ENCODE measurements around the gene PSMC6. TPM values are rescaled to one million over a fixed set of nuclear protein-coding genes. Genes with fewer than 3 reads are reported as not detected.

Gene PSMC6
- 10 to 100 TPM; 61.6 to 61.9 TPM for total RNA-seq
- long read RNA-seq, transcript PSMC6-201 (14 exons, 2,188 nt): major isoform, 59 of 66 reads
- long read RNA-seq, partial matches to known transcripts: 2 of 66 reads
- long read RNA-seq, other reads (novel, unspliced or antisense): 4 of 66 reads

DNA sequence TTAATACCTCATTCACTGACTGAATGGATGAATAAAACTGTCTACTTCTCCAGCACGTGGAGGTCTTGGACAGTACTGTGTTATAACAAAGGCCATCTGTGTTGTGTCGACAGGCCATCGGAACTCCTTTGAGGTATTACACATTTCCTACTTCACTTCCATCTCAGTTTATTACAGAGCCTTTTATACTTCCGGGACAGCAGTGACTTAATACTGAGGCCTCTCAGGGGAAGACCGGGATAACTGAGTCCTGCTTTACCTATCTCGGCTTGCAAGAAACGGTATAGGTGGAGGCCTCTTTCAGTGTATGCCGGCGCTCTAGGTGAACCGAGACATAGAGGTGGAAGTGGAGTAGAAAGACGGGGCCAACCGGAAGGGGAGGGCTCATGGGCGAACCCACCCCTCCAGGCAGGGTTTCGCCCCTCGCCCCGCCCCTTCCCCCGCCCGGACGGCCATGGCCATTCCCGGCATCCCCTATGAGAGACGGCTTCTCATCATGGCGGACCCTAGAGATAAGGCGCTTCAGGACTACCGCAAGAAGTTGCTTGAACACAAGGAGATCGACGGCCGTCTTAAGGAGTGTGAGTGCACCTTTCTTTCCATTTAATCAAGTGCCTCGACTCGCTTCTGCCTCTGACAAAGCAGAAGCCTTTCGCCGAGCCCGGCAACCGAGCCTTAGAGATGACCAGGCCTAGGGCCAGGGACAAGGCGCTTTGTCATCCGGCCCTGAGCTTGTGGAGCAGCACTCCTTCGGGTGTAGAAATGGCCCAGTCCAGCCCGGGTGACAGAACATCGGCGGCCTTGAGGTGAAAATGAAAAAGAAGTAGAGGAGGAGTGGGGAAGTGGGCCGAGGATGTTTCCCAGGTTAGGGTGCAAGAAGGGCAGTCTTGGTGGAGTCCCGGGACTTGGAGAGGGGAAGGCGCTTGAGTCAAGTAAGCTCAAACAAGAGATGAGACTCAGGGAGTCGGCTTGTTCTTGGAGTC lies at the start of gene PSMC6:
Gene PSMC6, plus strand, starts transcription at position 477 of the 983 bp plus-strand sequence. Its CDS starts 20 bp downstream, at position 497.
- peak; percentile 96 to 98 for DNase-seq
- intact Hi-C loops (cut with DNase I, micrococcal nuclease): no loop called here
- ATAC-seq: peak; percentile 99

DNA sequence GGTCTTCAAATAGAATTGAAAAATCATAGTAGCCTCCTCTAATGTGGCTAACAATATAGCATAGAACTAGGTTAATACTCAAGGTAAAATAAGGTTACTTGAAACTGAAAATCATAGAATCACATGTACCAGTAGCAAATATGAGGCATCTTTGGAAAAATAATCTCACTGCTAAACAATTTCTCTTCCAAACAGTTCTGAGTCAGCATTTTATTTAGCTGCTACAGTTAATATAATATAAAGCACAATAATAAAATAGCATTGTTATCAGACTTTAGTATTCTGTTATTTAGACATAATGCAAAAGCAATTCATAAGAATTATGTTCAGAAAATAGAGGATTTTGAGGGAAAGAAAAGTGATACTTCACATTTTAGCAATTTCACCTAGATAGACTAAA lies 46.7 kb upstream of the PSMC6 start:
- DNase-seq (no peak), ATAC-seq (no peak)
- intact Hi-C loops (cut with DNase I, micrococcal nuclease): no loop called here

DNA sequence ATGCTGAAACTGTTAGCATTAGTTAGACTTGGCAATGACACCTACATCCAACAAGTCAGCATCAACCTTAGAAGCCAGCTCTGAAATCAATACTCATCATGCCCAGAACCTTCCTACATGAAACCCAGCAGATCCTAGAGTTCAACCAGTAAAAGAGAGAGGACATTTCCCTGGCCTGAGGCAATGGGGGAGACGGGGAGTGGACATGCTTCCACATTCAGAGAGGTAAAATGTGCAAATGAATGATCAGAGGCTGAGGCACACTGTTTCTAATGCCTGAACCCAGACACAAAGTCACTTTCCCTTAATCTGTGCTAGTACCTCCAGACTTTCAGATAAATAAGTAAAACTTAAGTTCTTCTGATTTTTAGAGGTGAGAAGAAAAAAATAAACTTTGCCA lies 46.2 kb upstream of the PSMC6 start:
- no peak for ATAC-seq

GRCh38 chr14:52661314-52661713 lies 45.7 kb upstream of the PSMC6 start:
- no peak for DNase-seq
- ATAC-seq: no peak
- intact Hi-C loops (cut with DNase I, micrococcal nuclease): no loop called here

More for the DNA sequence above, 46.2 kb upstream of the PSMC6 start:
- intact Hi-C loops (cut with DNase I, micrococcal nuclease): no loop called here
- no peak for DNase-seq

DNA sequence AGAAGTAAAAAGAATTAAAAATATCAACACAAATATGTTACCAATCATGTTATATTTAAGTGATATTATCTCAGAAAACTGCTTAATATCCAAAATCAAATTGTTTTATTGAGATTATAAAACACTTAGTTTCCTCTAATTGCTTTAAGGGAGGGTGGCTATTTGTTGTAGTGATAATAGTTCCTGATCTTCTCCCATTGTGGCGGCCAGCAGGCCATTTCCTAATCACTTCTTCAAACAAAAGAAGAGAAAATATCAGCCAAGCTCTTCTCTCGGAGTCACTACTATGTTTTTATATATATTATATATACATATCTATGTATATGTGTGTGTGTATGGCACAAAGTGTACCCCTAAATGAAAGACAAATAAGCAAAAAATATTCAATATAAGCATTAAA lies 43.1 kb upstream of the PSMC6 start:
- intact Hi-C loops (cut with DNase I, micrococcal nuclease): no loop called here
- DNase-seq (no peak), ATAC-seq (no peak)

GRCh38 chr14:52678591-52678990 lies 28.4 kb upstream of the PSMC6 start:
- no peak for DNase-seq
- intact Hi-C loops (cut with DNase I, micrococcal nuclease): no loop called here
- peak; percentile 28 for ATAC-seq

DNA sequence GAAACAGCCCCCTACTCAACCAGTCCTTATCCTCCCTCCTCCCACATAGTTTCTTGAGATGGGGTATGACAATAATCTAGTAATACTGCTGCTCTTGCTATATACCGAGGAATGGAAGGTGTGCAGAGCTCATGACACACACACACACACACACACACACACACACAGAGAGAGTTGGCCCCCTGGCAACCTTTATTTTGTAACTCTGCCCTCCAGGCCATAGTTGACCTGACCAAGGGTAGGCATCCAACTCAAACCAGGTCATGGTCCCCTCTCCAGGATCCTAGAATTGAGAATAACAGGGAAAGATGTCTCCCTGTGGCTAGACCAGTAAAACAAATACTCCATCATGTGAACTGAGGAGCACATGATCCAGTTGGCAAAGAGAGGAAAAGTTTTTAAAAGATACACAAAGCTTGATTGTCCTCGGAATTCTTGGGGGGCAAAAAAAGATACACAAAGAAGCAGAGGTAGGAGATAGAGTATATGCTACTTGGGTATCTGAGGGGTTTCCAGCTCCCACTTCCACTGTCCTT lies 22.9 kb upstream of the PSMC6 start:
- DNase-seq: no peak
- intact Hi-C loops (cut with DNase I, micrococcal nuclease): no loop called here
- ATAC-seq: no peak

- DNase-seq (no peak), ATAC-seq (no peak)
- intact Hi-C loops (cut with DNase I, micrococcal nuclease): no loop called here
These were observed 20.8 kb upstream of the PSMC6 start for GRCh38 chr14:52686176-52686575.

GRCh38 chr14:52690983-52691760 lies 15.8 kb upstream of the PSMC6 start:
- no peak for ATAC-seq
- DNase-seq: no peak
- intact Hi-C loops (cut with DNase I, micrococcal nuclease): no loop called here

GRCh38 chr14:52692248-52692962 lies 14.6 kb upstream of the PSMC6 start:
- ATAC-seq: no peak
- DNase-seq: no peak
- intact Hi-C loops (cut with DNase I, micrococcal nuclease): no loop called here

- DNase-seq (no peak), ATAC-seq (no peak)
- intact Hi-C loops (cut with DNase I, micrococcal nuclease): no loop called here
These were observed 14.0 kb upstream of the PSMC6 start for GRCh38 chr14:52693036-52693435.

DNA sequence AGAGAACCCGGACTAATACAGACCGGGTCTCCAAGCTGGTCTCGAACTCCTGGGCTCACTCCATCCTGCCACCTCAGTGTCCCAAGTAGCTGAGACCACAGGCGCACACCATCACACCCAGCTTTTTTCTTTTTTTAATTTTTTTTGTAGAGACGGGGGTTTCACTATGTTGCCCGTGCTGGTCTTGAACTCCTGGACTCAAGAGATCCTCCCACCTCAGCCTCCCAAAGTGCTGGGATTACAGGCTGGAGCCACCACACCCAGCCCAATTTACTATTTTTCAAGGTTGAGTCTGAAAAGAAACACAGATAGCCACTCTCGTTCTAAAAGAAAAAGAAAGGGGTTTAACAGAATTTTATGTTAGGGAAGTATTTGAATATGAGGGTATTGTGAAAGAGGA lies 13.5 kb upstream of the PSMC6 start:
- intact Hi-C loops (cut with DNase I, micrococcal nuclease): no loop called here
- ATAC-seq (no peak), DNase-seq (no peak)

- DNase-seq (peak in 1 of 2 donors; percentile 61), ATAC-seq (peak; percentile 45)
- intact Hi-C loops (cut with DNase I, micrococcal nuclease): no loop called here
These were observed 12.1 kb upstream of the PSMC6 start for GRCh38 chr14:52694761-52695480.

DNA sequence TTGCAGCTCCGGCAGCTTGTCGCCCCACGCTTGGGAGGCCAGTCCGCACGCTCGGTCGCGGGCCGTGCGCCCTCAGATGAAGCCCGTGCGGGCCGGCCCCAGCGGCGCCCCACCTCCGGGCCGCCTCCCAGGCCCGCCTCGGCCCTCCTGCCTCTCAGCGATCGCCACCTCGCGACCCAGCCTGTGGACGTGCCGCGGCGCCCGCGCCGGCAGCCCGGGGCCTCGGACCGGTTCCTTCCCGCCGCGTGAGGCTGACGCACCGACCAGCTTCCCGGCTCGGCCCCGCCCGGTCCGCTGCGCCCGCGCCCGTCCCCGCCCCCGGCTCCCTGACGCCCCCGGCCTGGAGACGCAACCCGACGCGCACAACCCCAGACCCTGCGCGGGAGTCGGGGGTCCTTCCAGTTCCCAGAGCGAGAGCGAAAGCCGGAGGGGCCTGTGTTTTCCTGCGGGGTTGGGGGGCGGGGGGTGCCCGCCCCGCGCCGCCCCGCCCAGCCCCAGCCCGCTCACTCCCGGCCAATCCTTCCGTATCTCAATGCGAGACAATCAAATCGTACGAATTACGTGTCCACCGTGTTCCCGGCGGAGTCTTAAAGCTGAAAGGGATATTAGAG lies 11.4 kb upstream of the PSMC6 start, which contains the start of gene ERO1A:
Gene ERO1A, minus strand, starts transcription at position 78 of the 611 bp plus-strand sequence. Its CDS starts 77 bp downstream, at position 1.
- DNase-seq (peak; percentile 86 to 89), ATAC-seq (peak; percentile 89)
- intact Hi-C loops (cut with DNase I, micrococcal nuclease): no loop called here

GRCh38 chr14:52700701-52701172 lies 6.3 kb upstream of the PSMC6 start:
- no peak for DNase-seq
- intact Hi-C loops (cut with DNase I, micrococcal nuclease): no loop called here

DNA sequence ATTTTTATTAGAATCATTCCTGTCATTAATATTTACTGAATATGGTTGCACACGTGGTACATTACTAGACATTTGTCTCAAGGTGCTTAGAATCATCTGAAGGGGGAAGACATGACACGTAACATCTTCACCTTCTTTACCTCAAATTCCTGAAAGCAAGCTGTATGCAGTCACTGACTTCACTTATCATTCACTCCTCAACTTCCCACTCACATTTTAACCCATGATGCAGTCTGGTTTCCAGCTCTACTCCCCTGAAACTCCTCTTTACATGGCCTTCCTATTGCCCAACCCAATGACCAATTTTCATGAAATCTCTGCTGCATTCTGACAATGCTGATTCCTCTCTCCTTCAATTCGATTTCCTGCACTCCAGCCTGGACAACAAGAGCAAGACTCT lies 5.8 kb upstream of the PSMC6 start:
- intact Hi-C loops (cut with DNase I, micrococcal nuclease): no loop called here
- ATAC-seq (peak; percentile 1), DNase-seq (no peak)

More at GRCh38 chr14:52700701-52701172, 6.3 kb upstream of the PSMC6 start:
- peak; percentile 82 for ATAC-seq

DNA sequence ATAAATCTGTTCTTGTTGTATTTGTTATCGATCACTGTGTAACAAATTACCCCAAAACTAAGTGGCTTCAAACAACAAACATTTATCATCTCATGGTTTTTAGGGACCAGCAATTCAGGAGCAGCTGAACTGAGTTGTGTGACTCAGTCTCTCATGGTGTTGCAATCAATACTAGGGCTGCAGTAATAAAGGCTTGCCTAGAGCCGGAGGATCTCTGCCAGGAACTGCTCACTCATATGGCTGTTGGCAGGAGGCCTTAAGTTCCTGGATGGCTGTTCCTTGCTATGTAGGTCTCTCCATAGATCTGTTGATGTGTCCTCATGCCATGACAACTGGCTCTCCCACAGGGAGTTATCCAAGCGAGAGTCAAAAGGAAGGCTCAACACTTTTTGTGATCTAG lies 3.8 kb upstream of the PSMC6 start:
- peak; percentile 23 to 64 for DNase-seq
- intact Hi-C loops (cut with DNase I, micrococcal nuclease): no loop called here
- peak; percentile 17 for ATAC-seq

Data from left colon (tissue), 2 donors.